K562 (cell line): ENCODE results near the gene NDUFS6. TPM values are rescaled to one million over a fixed set of nuclear protein-coding genes. Genes with fewer than 3 reads are reported as not detected.

Experiments used
- ATAC-seq: fragments of 200-7000 bp; cut with Tn5 transposase; 3 replicates; pipeline ENCODE4 v1.9.1; 2020; ENCODE audit warnings: moderate library complexity
- BruUV-seq: library from RNA; stranded (reverse); fragments of 400-500 nt; replicated peaks from 2 replicates; lab custom pipeline; 2021; lab: Mats Ljungman, UMichigan
- CTCF ChIA-PET: fragments of 300-600 bp; formaldehyde crosslinking; extraction: SDS; loops from one replicate; lab custom pipeline; 2021; ENCODE audit warnings: low intra/inter-chr PET ratio; lab: Yijun Ruan, JAX
- POLR2A ChIA-PET: fragments of 300-600, 350-650 bp; sonication (Branson Sonifier 250); formaldehyde crosslinking; extraction: SDS; loops from one replicate; lab custom pipeline; 2021; ENCODE audit warnings: antibody characterized with exemption, inconsistent platforms; lab: Yijun Ruan, JAX
- DNase-seq, 4 experiments: peaks; one replicate each; pipeline versions ENCODE4 v3.0.0 to v3.0.0-alpha.2; 2011 to 2018; ENCODE audit warnings: low spot score in 3 of 4, mixed read lengths in 3 of 4; ENCODE audit errors: extremely low read depth in 1 of 4
- FAIRE-seq: peaks from 2 replicates; lab custom pipeline; 2011; peaks lifted over from hg19 to GRCh38; lab: Jason Lieb, UNC
- H2AFZ ChIP-seq: 2 replicates; pipeline ENCODE4 v1.6.0; 2011; ENCODE audit warnings: low read depth, low read length, control low read depth, inconsistent platforms
- H3K27ac ChIP-seq: fragments of 200-600 bp; 3 replicates; pipeline ENCODE4 v1.8.0; 2011; ENCODE audit warnings: low read depth, mild to moderate bottlenecking, control low read depth, inconsistent platforms, low read length, moderate library complexity, mixed read lengths; ENCODE audit errors: extremely low read depth
- H3K27me3 ChIP-seq, 2 experiments: fragments of 300-600 bp in 1 of 2; 2 replicates in 1 of 2; 3 replicates in 1 of 2; pipeline versions ENCODE4 v1.6.0 to v1.8.0; 2011; ENCODE audit warnings: inconsistent platforms in 2 of 2, low read length in 2 of 2, mild to moderate bottlenecking in 1 of 2, mixed read lengths in 1 of 2, moderate library complexity in 1 of 2; ENCODE audit not compliant: control insufficient read depth in 2 of 2, insufficient read depth in 2 of 2
- H3K36me3 ChIP-seq: fragments of 300-600 bp; 3 replicates; pipeline ENCODE4 v1.8.0; 2011; ENCODE audit warnings: mild to moderate bottlenecking, low read length, inconsistent platforms; ENCODE audit not compliant: control insufficient read depth, insufficient read depth
- H3K4me1 ChIP-seq, 2 experiments: fragments of 200-600 bp in 1 of 2; replicated peaks in 1 of 2; 2 replicates in 1 of 2; 3 replicates in 1 of 2; pipeline versions ENCODE4 v1.5.1 to v1.8.0; 2011; ENCODE audit warnings: inconsistent platforms in 2 of 2, low read length in 2 of 2, mild to moderate bottlenecking in 1 of 2, mixed read lengths in 1 of 2, moderate library complexity in 1 of 2; ENCODE audit not compliant: control insufficient read depth in 2 of 2, insufficient read depth in 2 of 2
- H3K4me2 ChIP-seq: 2 replicates; pipeline ENCODE4 v1.6.1; 2011; ENCODE audit warnings: low read length, control low read depth, inconsistent platforms, mixed read lengths; ENCODE audit not compliant: insufficient read depth
- H3K4me3 ChIP-seq: fragments of 200-600 bp; sonication (generic), shearing (Covaris generic); 2 replicates; pipeline ENCODE4 v1.5.1; 2016; ENCODE audit warnings: control low read depth, inconsistent platforms
- H3K79me2 ChIP-seq: fragments of 200-600 bp; 3 replicates; pipeline ENCODE4 v1.8.0; 2011; ENCODE audit warnings: low read length, inconsistent platforms; ENCODE audit not compliant: control insufficient read depth, insufficient read depth
- H3K9ac ChIP-seq, 2 experiments: 2 replicates each; pipeline versions ENCODE4 v1.6.0 to v1.6.1; 2011; ENCODE audit warnings: low read depth in 2 of 2, low read length in 2 of 2, control low read depth in 1 of 2, inconsistent platforms in 1 of 2, mild to moderate bottlenecking in 1 of 2, mixed read lengths in 1 of 2; ENCODE audit not compliant: insufficient read depth in 1 of 2
- H3K9me1 ChIP-seq: one replicate; pipeline ENCODE4 v1.6.0; 2011; ENCODE audit warnings: inconsistent platforms, mild to moderate bottlenecking, low read length, moderate library complexity; ENCODE audit not compliant: control insufficient read depth, insufficient read depth
- H3K9me3 ChIP-seq: replicated peaks from 2 replicates; pipeline ENCODE4 v1.5.1; 2011; ENCODE audit warnings: low read depth, low read length, inconsistent platforms; ENCODE audit not compliant: control insufficient read depth, insufficient read depth
- H4K20me1 ChIP-seq: replicated peaks from 2 replicates; pipeline ENCODE4 v1.6.1; 2011; ENCODE audit warnings: low read length, inconsistent platforms, mixed read lengths; ENCODE audit not compliant: control insufficient read depth, insufficient read depth
- ARID3B ChIP-seq: fragments of 250-450 bp; sonication (Bioruptor Pico); IDR thresholded peaks from 2 replicates; pipeline ENCODE4 v1.4.0; 2020; ENCODE audit warnings: borderline replicate concordance
- IFI16 ChIP-seq: fragments of 250-450 bp; sonication (Bioruptor Pico); IDR thresholded peaks from 2 replicates; pipeline ENCODE4 v2.1.2; 2022; ENCODE audit warnings: mild to moderate bottlenecking, inconsistent platforms
- NCOA6 ChIP-seq: fragments of 450-650 bp; IDR thresholded peaks from 2 replicates; pipeline ENCODE4 v1.6.1; 2017; ENCODE audit warnings: mild to moderate bottlenecking
- SNIP1 ChIP-seq: fragments of 450-650 bp; IDR thresholded peaks from 2 replicates; pipeline ENCODE4 v1.7.1; 2017; ENCODE audit warnings: low read depth, mild to moderate bottlenecking
- USF2 ChIP-seq: sonication (generic); formaldehyde crosslinking; IDR thresholded peaks from 2 replicates; pipeline ENCODE4 v1.5.0; 2020; ENCODE audit warnings: missing genetic modification reagents
- XRCC5 ChIP-seq: fragments of 200-400 bp; formaldehyde crosslinking; IDR thresholded peaks from 2 replicates; pipeline ENCODE4 v1.6.1; 2017; ENCODE audit warnings: low read depth, mild to moderate bottlenecking, low read length
- ZBTB2 ChIP-seq: fragments of 450-650 bp; IDR thresholded peaks from 2 replicates; pipeline ENCODE4 v1.6.1; 2016; ENCODE audit warnings: antibody characterized with exemption
- WGBS: fragments of 100-300 bp; shearing (Covaris generic); methylation state at CpG from one replicate; pipeline ENCODE4 v1.1.6; 2016; ENCODE audit warnings: low coverage, mixed read lengths; ENCODE audit not compliant: insufficient coverage; ENCODE audit errors: missing lambda C conversion rate; 5-methylcytosine and 5-hydroxymethylcytosine counted together
- in situ Hi-C: fragments of 300-500 bp; cut with MboI; formaldehyde crosslinking; loops from 4 replicates; pipeline ENCODE4 v1.15.0; 2018; ENCODE audit warnings: inconsistent platforms, mixed read lengths
- intact Hi-C: fragments of 100-400 bp; cut with micrococcal nuclease; formaldehyde crosslinking; loops from 2 replicates; pipeline ENCODE4 v1.14.2; 2022
- polyA plus RNA-seq, 8 experiments: library from polyadenylated mRNA; depleted of rRNA in 4 of 8; stranded (reverse) in 5 of 8; unstranded in 3 of 8; fragments of >200 nt; fragmentation: Nextera tagmentation in 2 of 8; fragmentation: Illumina TruSeq in 1 of 8; extraction: Ambion mirVana in 2 of 8; extraction: Trizol in 1 of 8; gene quantifications; 2 replicates each; pipeline versions ENCODE4 v1.2.1 to v1.2.3, GENCODE V29; 2011 to 2014; ENCODE audit warnings: inconsistent platforms in 1 of 8, missing spikeins in 1 of 8
- total RNA-seq, 7 experiments: library from RNA; depleted of rRNA in 6 of 7; stranded (reverse); fragments of >200 nt in 6 of 7; fragmentation: Illumina TruSeq in 2 of 7; extraction: Trizol in 2 of 7; gene quantifications; 2 replicates each; pipeline versions ENCODE4 v1.2.1 to v1.2.3, GENCODE V29; 2011 to 2021; ENCODE audit warnings: low replicate concordance in 1 of 7

The NDUFS6 gene
- total and polyA plus RNA-seq, 9 of the 15 experiments (the other 6 are each of a cell fraction or from before 2014, with no cell fraction given): 36.1 to 291 (median 77.0) TPM

DNA sequence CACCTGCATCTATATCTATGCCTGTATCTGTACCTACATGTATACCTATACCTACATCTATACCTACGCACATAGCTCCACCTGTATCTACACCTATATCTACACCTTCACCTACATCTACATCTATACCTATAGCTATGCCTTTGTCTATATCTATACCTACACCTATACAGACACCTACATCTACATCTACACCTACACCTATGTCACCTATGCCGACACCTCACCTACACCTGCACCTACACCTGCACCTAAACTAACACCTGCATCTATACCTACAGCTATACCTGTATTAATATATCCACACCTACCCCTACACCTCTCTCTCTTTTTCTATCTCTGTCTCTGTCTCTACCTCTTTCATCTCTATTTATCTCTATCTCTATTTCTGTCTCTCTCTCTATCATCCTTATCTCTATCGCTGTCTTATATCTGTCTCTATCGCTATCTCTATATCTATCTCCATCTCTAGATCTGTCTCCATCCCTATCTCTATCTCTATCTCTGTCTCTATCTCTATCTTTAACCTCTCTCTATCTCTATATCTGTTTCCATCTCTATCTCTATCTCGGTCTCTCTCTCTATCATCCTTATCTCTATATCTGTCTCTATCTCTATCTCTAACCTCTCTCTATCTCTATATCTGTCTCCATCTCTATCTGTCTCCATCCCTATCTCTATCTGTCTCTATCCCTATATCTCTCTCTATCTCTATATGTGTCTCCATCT is 43.7 kb downstream of the NDUFS6 start:
- peaks cover 19% of the 10 kb centered on the region for H4K20me1 ChIP-seq
- TF ChIP-seq ZBTB2: peak; percentile 37; the same call in 1 of the 2 replicates
- no peak for TF ChIP-seq USF2
- no peak for TF ChIP-seq IFI16
- no peak for TF ChIP-seq XRCC5
- no peak for TF ChIP-seq ARID3B (CRISPR knock-in tag)
- TF ChIP-seq NCOA6: no peak
- no peak for TF ChIP-seq SNIP1
- TF ChIP-seq, all 486 proteins: peak for 1
- H3K27ac ChIP-seq: no peak overlapping the region
- H2AFZ ChIP-seq: no peak overlapping the region
- no peaks in the 10 kb centered on the region for H3K79me2 ChIP-seq
- no peak for ATAC-seq
- H3K27me3 ChIP-seq: peaks cover 37 to 58% of the 10 kb centered on the region in 2 experiments
- H3K9me1 ChIP-seq: no peaks in the 10 kb centered on the region
- intact Hi-C loops (no loop called here), in situ Hi-C loops (no loop called here)
- H3K4me3 ChIP-seq: no peak overlapping the region
- no peaks in the 10 kb centered on the region for H3K9me3 ChIP-seq
- WGBS: 13% methylated on average over 5 of the region's 5 CpGs
- H3K36me3 ChIP-seq: no peaks in the 10 kb centered on the region
- no peak overlapping the region for H3K4me2 ChIP-seq
- FAIRE-seq: no peak
- peaks cover 0 to 15% of the 10 kb centered on the region in 2 experiments; a peak in 2 of 5 replicates for H3K4me1 ChIP-seq
- ChIA-PET CTCF (no interaction called here), POLR2A (interaction anchor here (0.8 kb wide), 1 partner anchor 546 kb away, joined by 4 read pairs; no protein-coding TSS in a partner anchor)
- no TSS peak for BruUV-seq
- H3K9ac ChIP-seq: no peak overlapping the region
- no peak for DNase-seq
